ENCODE data around the gene TMEM63B.
"Not testable (repeated sequence)": the region's sequence is repeated elsewhere in the genome, so short reads cannot be mapped to it uniquely, and the experiment has no call there.

- not testable (repeated sequence) for TF ChIP-seq CTCF, POLR2A (IDR thresholded peaks at IDR 0.05)
Observed at GRCh38 chr6:44185356-44185755, 58.0 kb downstream of the TMEM63B start.

All from thyroid gland (tissue), 4 donors.